ENCODE measurements around the gene L2HGDH.

The L2HGDH gene

GRCh38 chr14:50198499-50198898 is 113.5 kb downstream of the L2HGDH start:
- no peak overlapping the region for H3K9ac ChIP-seq (ENCODE audit: low read length in 2 of 2)
- H3K27ac ChIP-seq (ENCODE audit: low read length): no peak overlapping the region
- no peak overlapping the region for H3K4me3 ChIP-seq (ENCODE audit: low read length in 2 of 2)
- H3K9me3 ChIP-seq (ENCODE audit: control insufficient read depth in 2 of 2, low read length in 2 of 2): no peaks in the 10 kb centered on the region
- no peaks in the 10 kb centered on the region for H3K4me1 ChIP-seq (ENCODE audit: control insufficient read depth, insufficient read depth, low read length)
- no peaks in the 10 kb centered on the region for H3K27me3 ChIP-seq (ENCODE audit: control insufficient read depth in 1 of 2, insufficient read depth in 2 of 2, low read length in 2 of 2)
- peaks cover 8 to 11% of the 10 kb centered on the region in 2 donors for H3K36me3 ChIP-seq (ENCODE audit: control insufficient read depth in 2 of 2, insufficient read depth in 2 of 2, low read length in 2 of 2)

- no peak overlapping the region for H3K4me3 ChIP-seq (ENCODE audit: low read length in 2 of 2)
- peaks cover 3 to 6% of the 10 kb centered on the region in 2 donors for H3K36me3 ChIP-seq (ENCODE audit: control insufficient read depth in 2 of 2, insufficient read depth in 2 of 2, low read length in 2 of 2)
- no peaks in the 10 kb centered on the region for H3K9me3 ChIP-seq (ENCODE audit: control insufficient read depth in 2 of 2, low read length in 2 of 2)
- no peak overlapping the region for H3K9ac ChIP-seq (ENCODE audit: low read length in 2 of 2)
- no peaks in the 10 kb centered on the region for H3K4me1 ChIP-seq (ENCODE audit: control insufficient read depth, insufficient read depth, low read length)
- H3K27me3 ChIP-seq (ENCODE audit: control insufficient read depth in 1 of 2, insufficient read depth in 2 of 2, low read length in 2 of 2): no peaks in the 10 kb centered on the region
- no peak overlapping the region for H3K27ac ChIP-seq (ENCODE audit: low read length)
Measured at GRCh38 chr14:50191499-50191898, 120.5 kb downstream of the L2HGDH start.

Data from stomach smooth muscle (tissue), 2 donors.